ENCODE data around the gene VPS13A.

DNA sequence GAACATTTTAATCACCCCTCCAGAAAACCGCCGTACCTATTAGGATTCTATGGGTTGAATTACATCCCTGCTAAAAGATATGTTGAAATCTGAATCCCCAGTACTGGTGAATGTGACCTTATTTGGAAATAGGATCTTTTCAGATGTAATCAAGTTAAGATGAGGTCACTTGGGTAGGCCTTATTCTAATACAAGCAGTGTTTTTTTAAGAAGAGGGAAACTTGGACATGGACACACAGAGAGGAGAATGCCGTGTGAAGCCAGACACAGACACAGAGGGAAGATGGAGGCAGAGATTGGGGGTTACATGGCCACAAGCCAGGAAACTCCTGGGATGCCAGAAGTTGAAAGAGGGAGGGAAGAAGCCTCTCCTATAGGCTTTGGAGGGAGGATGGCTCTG lies 287.3 kb downstream of the VPS13A start:
- TF ChIP-seq EZH2phosphoT487 (IDR thresholded peaks at IDR 0.05; ENCODE audit: borderline replicate concordance, low read depth, low read length): no peak
- TF ChIP-seq, protein P1, sequence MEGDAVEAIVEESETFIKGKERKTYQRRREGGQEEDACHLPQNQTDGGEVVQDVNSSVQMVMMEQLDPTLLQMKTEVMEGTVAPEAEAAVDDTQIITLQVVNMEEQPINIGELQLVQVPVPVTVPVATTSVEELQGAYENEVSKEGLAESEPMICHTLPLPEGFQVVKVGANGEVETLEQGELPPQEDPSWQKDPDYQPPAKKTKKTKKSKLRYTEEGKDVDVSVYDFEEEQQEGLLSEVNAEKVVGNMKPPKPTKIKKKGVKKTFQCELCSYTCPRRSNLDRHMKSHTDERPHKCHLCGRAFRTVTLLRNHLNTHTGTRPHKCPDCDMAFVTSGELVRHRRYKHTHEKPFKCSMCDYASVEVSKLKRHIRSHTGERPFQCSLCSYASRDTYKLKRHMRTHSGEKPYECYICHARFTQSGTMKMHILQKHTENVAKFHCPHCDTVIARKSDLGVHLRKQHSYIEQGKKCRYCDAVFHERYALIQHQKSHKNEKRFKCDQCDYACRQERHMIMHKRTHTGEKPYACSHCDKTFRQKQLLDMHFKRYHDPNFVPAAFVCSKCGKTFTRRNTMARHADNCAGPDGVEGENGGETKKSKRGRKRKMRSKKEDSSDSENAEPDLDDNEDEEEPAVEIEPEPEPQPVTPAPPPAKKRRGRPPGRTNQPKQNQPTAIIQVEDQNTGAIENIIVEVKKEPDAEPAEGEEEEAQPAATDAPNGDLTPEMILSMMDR (conservative IDR thresholded peaks at IDR 0.05; ENCODE audit: low read length): no peak
